Measurements from ENCODE around the gene RMND1. TPM values are rescaled to one million over a fixed set of nuclear protein-coding genes. Genes with fewer than 3 reads are reported as not detected.

RMND1 gene
- total and polyA plus RNA-seq, 2 of the 13 experiments (the other 11 are each of a cell fraction or from before 2014, with no cell fraction given), result 34.0 to 72.5 TPM

DNA sequence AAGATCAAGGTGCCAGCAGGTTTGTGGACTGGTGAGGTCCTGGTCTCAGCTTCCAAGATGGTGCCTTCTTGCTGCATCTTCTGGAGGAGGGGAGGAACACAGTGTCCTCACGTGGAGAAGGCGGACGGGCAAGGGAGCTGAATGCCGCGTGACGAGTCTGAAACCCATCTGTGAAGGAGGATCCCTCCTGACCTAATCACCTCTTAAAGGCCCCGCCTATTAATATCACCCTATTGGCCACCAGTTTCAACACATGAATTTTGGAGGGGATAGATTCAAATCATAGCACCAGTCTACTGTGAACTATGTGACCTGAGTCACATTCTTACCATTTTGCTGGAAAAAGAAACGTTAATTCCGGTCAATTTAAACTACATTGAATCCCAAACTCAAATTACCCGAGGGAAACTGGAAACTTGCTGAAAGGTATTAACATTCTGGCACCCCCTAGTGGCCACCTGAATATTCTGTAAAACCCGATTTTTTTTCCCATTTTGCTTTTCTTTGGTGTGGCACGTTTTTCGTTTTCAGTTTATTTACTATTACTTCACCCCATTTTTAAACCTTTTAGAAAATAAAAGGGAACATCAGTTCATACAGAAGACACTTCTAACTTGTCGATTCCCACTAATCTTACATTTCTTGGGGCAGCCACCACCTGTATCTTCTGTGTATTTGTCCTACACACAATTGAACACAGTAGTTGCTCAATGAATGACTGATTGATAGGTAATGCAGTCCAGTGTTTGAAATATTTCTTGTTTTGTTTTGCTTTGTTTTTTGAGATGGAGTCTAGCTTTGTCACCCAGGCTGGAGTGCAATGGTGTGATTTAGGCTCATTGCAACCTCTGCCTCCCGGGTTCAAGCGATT, 24.0 kb upstream of the RMND1 start (continued):
- no peak for TF ChIP-seq ZNF570 (CRISPR knock-in tag; IDR thresholded peaks at IDR 0.05; ENCODE audit: borderline replicate concordance)
- TF ChIP-seq MLLT10 (CRISPR knock-in tag; IDR thresholded peaks at IDR 0.05), result no peak
- no peak for TF ChIP-seq IKZF4 (CRISPR knock-in tag; IDR thresholded peaks at IDR 0.05; ENCODE audit: borderline replicate concordance, low read depth, not compliant biosample characterization)
- TF ChIP-seq, protein P1, sequence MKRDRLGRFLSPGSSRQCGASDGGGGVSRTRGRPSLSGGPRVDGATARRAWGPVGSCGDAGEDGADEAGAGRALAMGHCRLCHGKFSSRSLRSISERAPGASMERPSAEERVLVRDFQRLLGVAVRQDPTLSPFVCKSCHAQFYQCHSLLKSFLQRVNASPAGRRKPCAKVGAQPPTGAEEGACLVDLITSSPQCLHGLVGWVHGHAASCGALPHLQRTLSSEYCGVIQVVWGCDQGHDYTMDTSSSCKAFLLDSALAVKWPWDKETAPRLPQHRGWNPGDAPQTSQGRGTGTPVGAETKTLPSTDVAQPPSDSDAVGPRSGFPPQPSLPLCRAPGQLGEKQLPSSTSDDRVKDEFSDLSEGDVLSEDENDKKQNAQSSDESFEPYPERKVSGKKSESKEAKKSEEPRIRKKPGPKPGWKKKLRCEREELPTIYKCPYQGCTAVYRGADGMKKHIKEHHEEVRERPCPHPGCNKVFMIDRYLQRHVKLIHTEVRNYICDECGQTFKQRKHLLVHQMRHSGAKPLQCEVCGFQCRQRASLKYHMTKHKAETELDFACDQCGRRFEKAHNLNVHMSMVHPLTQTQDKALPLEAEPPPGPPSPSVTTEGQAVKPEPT (CRISPR knock-in tag; IDR thresholded peaks at IDR 0.05; ENCODE audit: low read depth), result no peak
- no peak for TF ChIP-seq ZNF251 (CRISPR knock-in tag; IDR thresholded peaks at IDR 0.05)
- TF ChIP-seq, protein P2, sequence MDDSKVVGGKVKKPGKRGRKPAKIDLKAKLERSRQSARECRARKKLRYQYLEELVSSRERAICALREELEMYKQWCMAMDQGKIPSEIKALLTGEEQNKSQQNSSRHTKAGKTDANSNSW (CRISPR knock-in tag; IDR thresholded peaks at IDR 0.05; ENCODE audit: borderline replicate concordance), result no peak
- no peak for TF ChIP-seq ZNF367 (CRISPR knock-in tag; IDR thresholded peaks at IDR 0.05; ENCODE audit: borderline replicate concordance)
- no peak for TF ChIP-seq BRD4 (CRISPR knock-in tag; IDR thresholded peaks at IDR 0.05)
- no peak for TF ChIP-seq ZFP1 (CRISPR knock-in tag; IDR thresholded peaks at IDR 0.05)
- TF ChIP-seq ZNF775 (CRISPR knock-in tag; IDR thresholded peaks at IDR 0.05; ENCODE audit: borderline replicate concordance), result no peak
- TF ChIP-seq NPAS2 (CRISPR knock-in tag; IDR thresholded peaks at IDR 0.05; ENCODE audit: borderline replicate concordance), result no peak
- TF ChIP-seq ZNF768 (CRISPR knock-in tag; IDR thresholded peaks at IDR 0.05), result no peak
- no peak for TF ChIP-seq ZNF354B (CRISPR knock-in tag; IDR thresholded peaks at IDR 0.05)
- TF ChIP-seq ERF (CRISPR knock-in tag; IDR thresholded peaks at IDR 0.05), result 0 out of 2 replicates have a peak, but pooled peaks have one; percentile 24
- TF ChIP-seq, protein P3, sequence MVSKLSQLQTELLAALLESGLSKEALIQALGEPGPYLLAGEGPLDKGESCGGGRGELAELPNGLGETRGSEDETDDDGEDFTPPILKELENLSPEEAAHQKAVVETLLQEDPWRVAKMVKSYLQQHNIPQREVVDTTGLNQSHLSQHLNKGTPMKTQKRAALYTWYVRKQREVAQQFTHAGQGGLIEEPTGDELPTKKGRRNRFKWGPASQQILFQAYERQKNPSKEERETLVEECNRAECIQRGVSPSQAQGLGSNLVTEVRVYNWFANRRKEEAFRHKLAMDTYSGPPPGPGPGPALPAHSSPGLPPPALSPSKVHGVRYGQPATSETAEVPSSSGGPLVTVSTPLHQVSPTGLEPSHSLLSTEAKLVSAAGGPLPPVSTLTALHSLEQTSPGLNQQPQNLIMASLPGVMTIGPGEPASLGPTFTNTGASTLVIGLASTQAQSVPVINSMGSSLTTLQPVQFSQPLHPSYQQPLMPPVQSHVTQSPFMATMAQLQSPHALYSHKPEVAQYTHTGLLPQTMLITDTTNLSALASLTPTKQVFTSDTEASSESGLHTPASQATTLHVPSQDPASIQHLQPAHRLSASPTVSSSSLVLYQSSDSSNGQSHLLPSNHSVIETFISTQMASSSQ (IDR thresholded peaks at IDR 0.05; ENCODE audit: low read depth), result no peak
- TF ChIP-seq, protein P3 (CRISPR knock-in tag; IDR thresholded peaks at IDR 0.05; ENCODE audit: borderline replicate concordance), result no peak
- TF ChIP-seq SRY (CRISPR knock-in tag; IDR thresholded peaks at IDR 0.05), result no peak
- TF ChIP-seq, protein P4, sequence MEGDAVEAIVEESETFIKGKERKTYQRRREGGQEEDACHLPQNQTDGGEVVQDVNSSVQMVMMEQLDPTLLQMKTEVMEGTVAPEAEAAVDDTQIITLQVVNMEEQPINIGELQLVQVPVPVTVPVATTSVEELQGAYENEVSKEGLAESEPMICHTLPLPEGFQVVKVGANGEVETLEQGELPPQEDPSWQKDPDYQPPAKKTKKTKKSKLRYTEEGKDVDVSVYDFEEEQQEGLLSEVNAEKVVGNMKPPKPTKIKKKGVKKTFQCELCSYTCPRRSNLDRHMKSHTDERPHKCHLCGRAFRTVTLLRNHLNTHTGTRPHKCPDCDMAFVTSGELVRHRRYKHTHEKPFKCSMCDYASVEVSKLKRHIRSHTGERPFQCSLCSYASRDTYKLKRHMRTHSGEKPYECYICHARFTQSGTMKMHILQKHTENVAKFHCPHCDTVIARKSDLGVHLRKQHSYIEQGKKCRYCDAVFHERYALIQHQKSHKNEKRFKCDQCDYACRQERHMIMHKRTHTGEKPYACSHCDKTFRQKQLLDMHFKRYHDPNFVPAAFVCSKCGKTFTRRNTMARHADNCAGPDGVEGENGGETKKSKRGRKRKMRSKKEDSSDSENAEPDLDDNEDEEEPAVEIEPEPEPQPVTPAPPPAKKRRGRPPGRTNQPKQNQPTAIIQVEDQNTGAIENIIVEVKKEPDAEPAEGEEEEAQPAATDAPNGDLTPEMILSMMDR (CRISPR knock-in tag; IDR thresholded peaks at IDR 0.05), result peak; percentile 75
- peak; percentile 46; the same call in 1 of the 2 replicates for TF ChIP-seq GATAD2A (CRISPR knock-in tag; IDR thresholded peaks at IDR 0.05)
- no peak for TF ChIP-seq ZNF44 (CRISPR knock-in tag; IDR thresholded peaks at IDR 0.05)
- no peak for TF ChIP-seq ZSCAN12 (CRISPR knock-in tag; IDR thresholded peaks at IDR 0.05)
- peak; percentile 35; the same call in 1 of the 2 replicates for TF ChIP-seq ZNF598 (CRISPR knock-in tag; IDR thresholded peaks at IDR 0.05; ENCODE audit: borderline replicate concordance)

All from HepG2 (cell line).